K562 (cell line): ENCODE results near the gene GNRHR. TPM values are rescaled to one million over a fixed set of nuclear protein-coding genes. Genes with fewer than 3 reads are reported as not detected.
A peak's percentile ranks its signal among the peaks of the same experiment; 100 is the strongest.

ENCODE experiments used
- AFF1 ChIP-seq, 2 experiments: fragments of 450-650 bp; IDR thresholded peaks; 2 replicates each; pipeline ENCODE4 v1.6.1; 2018; ENCODE audit warnings: mild to moderate bottlenecking in 2 of 2, low read depth in 1 of 2; ENCODE audit not compliant: partially characterized antibody in 2 of 2
- DLX4 ChIP-seq: fragments of 250-450 bp; sonication (Bioruptor Pico); IDR thresholded peaks from 2 replicates; pipeline ENCODE4 v1.6.1; 2021; ENCODE audit warnings: mild to moderate bottlenecking
- MED1 ChIP-seq: sonication (generic); formaldehyde crosslinking; IDR thresholded peaks from 2 replicates; pipeline ENCODE4 v1.8.1; 2023; ENCODE audit warnings: missing genetic modification reagents, borderline replicate concordance
- NFE2L1 ChIP-seq: fragments of 450-650 bp; IDR thresholded peaks from 2 replicates; pipeline ENCODE4 v1.6.1; 2016; ENCODE audit warnings: missing genetic modification characterization, low read depth, mild to moderate bottlenecking, missing compliant biosample characterization, moderate library complexity, borderline replicate concordance
- NR2F6 ChIP-seq: fragments of 450-650 bp; formaldehyde crosslinking; IDR thresholded peaks from 2 replicates; pipeline ENCODE4 v1.4.0; 2020; ENCODE audit warnings: mild to moderate bottlenecking
- POLR3A ChIP-seq: IDR thresholded peaks from 2 replicates; pipeline ENCODE4 v1.6.1; 2011; ENCODE audit warnings: borderline replicate concordance, mild to moderate bottlenecking, moderate library complexity; ENCODE audit not compliant: insufficient read length, insufficient read depth; ENCODE audit errors: extremely low read depth
- RBBP5 ChIP-seq: fragments of 200-600 bp; sonication (generic); IDR thresholded peaks from 2 replicates; pipeline ENCODE4 v1.6.1; 2012; ENCODE audit warnings: borderline replicate concordance, mild to moderate bottlenecking, low read length, control low read depth, inconsistent platforms; ENCODE audit not compliant: insufficient read depth, poor library complexity, severe bottlenecking
- RBM34 ChIP-seq: fragments of 200-400 bp; formaldehyde crosslinking; IDR thresholded peaks from 2 replicates; pipeline ENCODE4 v1.6.1; 2018; ENCODE audit warnings: low read length, borderline replicate concordance; ENCODE audit not compliant: insufficient read depth
- SAFB2 ChIP-seq: fragments of 200-400 bp; formaldehyde crosslinking; IDR thresholded peaks from 2 replicates; pipeline ENCODE4 v1.6.1; 2018; ENCODE audit warnings: borderline replicate concordance, low read length, low read depth, moderate library complexity; ENCODE audit not compliant: severe bottlenecking
- SP1 ChIP-seq: sonication (generic); formaldehyde crosslinking; IDR thresholded peaks from 2 replicates; pipeline ENCODE4 v1.8.1; 2022; ENCODE audit warnings: mild to moderate bottlenecking, missing genetic modification reagents
- SRSF3 ChIP-seq: fragments of 200-400 bp; formaldehyde crosslinking; IDR thresholded peaks from 2 replicates; pipeline ENCODE4 v1.6.1; 2016; ENCODE audit warnings: mild to moderate bottlenecking, low read length, moderate library complexity; ENCODE audit not compliant: insufficient read depth
- TAF15 ChIP-seq: fragments of 200-400 bp; formaldehyde crosslinking; IDR thresholded peaks from 2 replicates; pipeline ENCODE4 v1.6.1; 2017; ENCODE audit warnings: mild to moderate bottlenecking, low read depth, low read length, moderate library complexity
- U2AF1 ChIP-seq: fragments of 200-400 bp; formaldehyde crosslinking; optimal IDR thresholded peaks from 2 replicates; pipeline ENCODE3; 2017; ENCODE audit warnings: mild to moderate bottlenecking, low read depth, low read length, moderate library complexity
- ZBTB7A ChIP-seq: IDR thresholded peaks from 2 replicates; pipeline ENCODE4 v1.6.1; 2011; ENCODE audit warnings: low read depth, mild to moderate bottlenecking, low read length, moderate library complexity, borderline replicate concordance; ENCODE audit not compliant: control insufficient read depth
- ZFPM2 ChIP-seq: fragments of 250-450 bp; sonication (Bioruptor Pico); IDR thresholded peaks from 2 replicates; pipeline ENCODE4 v1.5.1; 2022; ENCODE audit warnings: mild to moderate bottlenecking
- ZMIZ1 ChIP-seq, 2 experiments: fragments of 150-350 bp in 1 of 2; IDR thresholded peaks; 2 replicates each; pipeline ENCODE4 v1.6.1; 2012 to 2016; ENCODE audit warnings: low read depth in 2 of 2, low read length in 2 of 2, mild to moderate bottlenecking in 1 of 2, moderate library complexity in 1 of 2
- ZNF140 ChIP-seq: fragments of 250-450 bp; sonication (Bioruptor Pico); IDR thresholded peaks from 2 replicates; pipeline ENCODE4 v1.8.0; 2021; ENCODE audit warnings: moderate library complexity, mild to moderate bottlenecking, inconsistent platforms
- ZNF431 ChIP-seq: sonication (generic); formaldehyde crosslinking; IDR thresholded peaks from 2 replicates; pipeline ENCODE4 v1.8.0; 2022; ENCODE audit warnings: mild to moderate bottlenecking, missing genetic modification reagents
- polyA plus RNA-seq, 8 experiments: library from polyadenylated mRNA; depleted of rRNA in 4 of 8; stranded (reverse) in 5 of 8; unstranded in 3 of 8; fragments of >200 nt; fragmentation: Nextera tagmentation in 2 of 8; fragmentation: Illumina TruSeq in 1 of 8; extraction: Ambion mirVana in 2 of 8; extraction: Trizol in 1 of 8; gene quantifications; 2 replicates each; pipeline versions ENCODE4 v1.2.1 to v1.2.3, GENCODE V29; 2011 to 2014; ENCODE audit warnings: inconsistent platforms in 1 of 8, missing spikeins in 1 of 8
- total RNA-seq, 7 experiments: library from RNA; depleted of rRNA in 6 of 7; stranded (reverse); fragments of >200 nt in 6 of 7; fragmentation: Illumina TruSeq in 2 of 7; extraction: Trizol in 2 of 7; gene quantifications; 2 replicates each; pipeline versions ENCODE4 v1.2.1 to v1.2.3, GENCODE V29; 2011 to 2021; ENCODE audit warnings: low replicate concordance in 1 of 7

Gene GNRHR
- total and polyA plus RNA-seq, 9 of the 15 experiments (the other 6 are each of a cell fraction or from before 2014, with no cell fraction given) = 0.06 to 0.13 TPM; not detected in 7

GRCh38 chr4:67721770-67722597 lies 32.2 kb downstream of the GNRHR start (continued):
- peak; percentile 17 for TF ChIP-seq RBBP5
- peak; percentile 95 for TF ChIP-seq DLX4 (CRISPR knock-in tag)
- TF ChIP-seq POLR3A = no peak
- no peak for TF ChIP-seq RBM34
- no peak for TF ChIP-seq SRSF3
- TF ChIP-seq AFF1 (IDR thresholded peaks at IDR 0.05; ENCODE audit: low read depth in 1 of 2, partially characterized antibody in 2 of 2) = peak; percentile 9 to 82
- no peak for TF ChIP-seq ZNF431 (CRISPR knock-in tag)
- peak; percentile 99 for TF ChIP-seq NR2F6
- peak; percentile 100 for TF ChIP-seq ZFPM2 (CRISPR knock-in tag)
- TF ChIP-seq MED1 (CRISPR knock-in tag) = no peak
- no peak for TF ChIP-seq ZBTB7A
- TF ChIP-seq SAFB2 = no peak
- no peak for TF ChIP-seq U2AF1
- peak in 1 of 2 experiments; percentile 64; a peak in 1 of 4 replicates for TF ChIP-seq ZMIZ1 (IDR thresholded peaks at IDR 0.05; ENCODE audit: low read depth in 2 of 2, low read length in 2 of 2)
- TF ChIP-seq ZNF140 = peak; percentile 99
- no peak for TF ChIP-seq TAF15
- peak; percentile 99 for TF ChIP-seq NFE2L1
- TF ChIP-seq SP1 (CRISPR knock-in tag) = peak; percentile 71; the same call in 1 of the 2 replicates
